Hepatocyte (in vitro differentiated cells): Measurements from ENCODE around the gene MTF1. TPM values are rescaled to one million over a fixed set of nuclear protein-coding genes. Genes with fewer than 3 reads are reported as not detected.

Experiments used
- DNase-seq: peaks from one replicate; pipeline ENCODE4 v3.0.0-alpha.2; 2016; ENCODE audit warnings: low spot score
- H2AFZ ChIP-seq: fragments of 200-600 bp; sonication (generic); 2 replicates; pipeline ENCODE4 v1.6.0; 2016; ENCODE audit warnings: antibody characterized with exemption, mild to moderate bottlenecking
- H3K27ac ChIP-seq: fragments of 200-600 bp; sonication (generic); 2 replicates; pipeline ENCODE4 v1.5.1; 2016; ENCODE audit warnings: mild to moderate bottlenecking
- H3K27me3 ChIP-seq: fragments of 200-600 bp; sonication (generic); 2 replicates; pipeline ENCODE4 v1.6.1; 2016
- H3K36me3 ChIP-seq: fragments of 200-600 bp; sonication (generic); replicated peaks from 2 replicates; pipeline ENCODE4 v1.5.1; 2016; ENCODE audit warnings: low read depth; ENCODE audit not compliant: insufficient read depth
- H3K4me1 ChIP-seq: fragments of 200-600 bp; sonication (generic); 2 replicates; pipeline ENCODE4 v1.5.1; 2016; ENCODE audit warnings: mild to moderate bottlenecking, moderate library complexity; ENCODE audit not compliant: insufficient read depth
- H3K4me2 ChIP-seq: fragments of 200-600 bp; sonication (generic); 2 replicates; pipeline ENCODE4 v1.6.0; 2016
- H3K4me3 ChIP-seq: fragments of 200-600 bp; sonication (generic); 2 replicates; pipeline ENCODE4 v1.5.1; 2016; ENCODE audit warnings: mild to moderate bottlenecking
- H3K79me2 ChIP-seq: fragments of 200-600 bp; sonication (generic); 2 replicates; pipeline ENCODE4 v1.6.0; 2017; ENCODE audit warnings: mild to moderate bottlenecking
- H3K9me2 ChIP-seq: fragments of 200-600 bp; sonication (generic); replicated peaks from 2 replicates; pipeline ENCODE4 v1.6.0; 2017; ENCODE audit warnings: mild to moderate bottlenecking; ENCODE audit not compliant: insufficient read depth
- H3K9me3 ChIP-seq: fragments of 200-600 bp; sonication (generic); 2 replicates; pipeline ENCODE4 v1.5.1; 2016; ENCODE audit warnings: low read depth, mild to moderate bottlenecking
- H4K20me1 ChIP-seq: fragments of 200-600 bp; sonication (generic); 2 replicates; pipeline ENCODE4 v1.6.0; 2016; ENCODE audit warnings: mild to moderate bottlenecking; ENCODE audit not compliant: insufficient read depth, poor library complexity, severe bottlenecking
- EZH2 ChIP-seq: fragments of 200-600 bp; sonication (generic); IDR thresholded peaks from 2 replicates; pipeline ENCODE4 v1.6.1; 2016; ENCODE audit warnings: antibody characterized with exemption, mild to moderate bottlenecking, borderline replicate concordance
- EZH2phosphoT487 ChIP-seq: fragments of 200-600 bp; sonication (generic); IDR thresholded peaks from one replicate; pipeline ENCODE4 v1.6.1; 2018; ENCODE audit warnings: antibody characterized with exemption, mild to moderate bottlenecking, low read depth, moderate library complexity; ENCODE audit not compliant: unreplicated experiment, severe bottlenecking
- WGBS: methylation state at CpG from one replicate; pipeline ENCODE4 v1.1.6; 2016; ENCODE audit warnings: low lambda C conversion rate; ENCODE audit errors: missing lambda C conversion rate; 5-methylcytosine and 5-hydroxymethylcytosine counted together
- polyA plus RNA-seq: library from polyadenylated mRNA; unstranded; fragments of >200 nt; fragmentation: Nextera tagmentation; extraction: Ambion mirVana; gene quantifications from 2 replicates; pipeline ENCODE4 v1.2.1, GENCODE V29; 2016
- total RNA-seq: library from RNA; depleted of rRNA; stranded (reverse); fragments of >200 nt; gene quantifications from 2 replicates; pipeline ENCODE4 v1.2.3, GENCODE V29; 2014
- TF ChIP-seq, protein P1 (sequence below): fragments of 200-600 bp; sonication (generic); IDR thresholded peaks from 2 replicates; pipeline ENCODE4 v1.5.1; 2016; ENCODE audit warnings: antibody characterized with exemption, mild to moderate bottlenecking; ENCODE audit not compliant: poor library complexity

Gene MTF1
- total and polyA plus RNA-seq, 2 experiments from 2014 or later = 5.0 to 5.1 TPM

DNA sequence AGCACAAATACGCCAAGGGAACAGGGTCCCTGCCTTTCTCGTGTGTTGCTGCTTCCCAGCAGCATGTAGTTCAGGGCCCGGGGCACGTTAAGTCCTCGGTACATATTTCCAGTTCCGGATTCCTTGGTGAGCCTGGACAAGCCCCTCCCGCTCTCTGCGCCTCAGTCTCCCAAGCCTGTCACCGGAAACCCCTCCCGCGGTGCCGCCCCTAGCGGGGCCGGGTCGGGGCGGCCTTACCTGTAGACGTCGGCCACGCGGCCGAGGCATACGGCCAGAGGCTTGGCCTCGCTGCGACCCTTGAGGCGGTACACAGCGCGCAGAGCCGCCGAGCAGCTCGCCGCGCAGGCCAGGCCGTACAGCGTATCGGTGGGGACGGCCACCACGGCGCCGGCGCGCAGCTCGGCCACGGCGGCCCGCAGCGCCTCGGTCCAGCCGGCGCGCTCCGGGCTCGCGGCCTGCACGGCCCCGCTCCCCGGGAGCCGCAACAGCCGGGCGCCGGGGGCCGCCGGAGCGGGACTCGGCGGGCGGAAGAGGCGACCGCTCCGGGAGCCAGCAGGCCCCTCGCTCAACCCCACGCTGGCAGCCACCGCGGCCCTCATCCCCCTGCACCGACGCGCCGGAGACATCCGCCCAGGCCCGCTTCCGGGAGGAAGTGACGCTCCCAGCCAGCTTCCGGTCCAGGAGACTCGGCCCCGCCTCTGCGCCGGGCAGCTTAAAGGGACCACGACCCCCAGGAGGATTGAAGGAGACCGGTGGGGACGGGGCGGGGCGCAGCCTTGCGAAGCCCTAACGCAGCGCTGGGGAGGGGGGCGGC, 51.6 kb downstream of the MTF1 start, which contains the start of the genes C1orf122 and YRDC:
Gene C1orf122 (plus strand): TSS at position 236 of the 814 bp plus-strand sequence. CDS start 615 bp downstream, outside the sequence.
Gene YRDC (minus strand): TSS at position 654 of the 814 bp plus-strand sequence. CDS start 28 bp downstream, at position 626.
- Histone ChIP-seq H3K9me3 (no peaks in the 10 kb centered on the region), H3K27me3 (no peaks in the 10 kb centered on the region), H3K9me2 (no peaks in the 10 kb centered on the region), H3K36me3 (no peaks in the 10 kb centered on the region), H3K4me1 (peaks cover 15% of the 10 kb centered on the region), H4K20me1 (peaks cover 17% of the 10 kb centered on the region), H3K27ac (peak within 1 kb of the TSS; percentile 96), H3K4me3 (peak within 1 kb of the TSS; percentile 54), H3K79me2 (peaks cover 32% of the 10 kb centered on the region), H3K4me2 (peak within 1 kb of the TSS; percentile 97), H2AFZ (peak within 1 kb of the TSS; percentile 41)
- under 1% methylated on average over 69 of the region's 95 CpGs for WGBS
- peak; percentile 97 for DNase-seq
- no peak for TF ChIP-seq EZH2phosphoT487
- TF ChIP-seq, protein P1, sequence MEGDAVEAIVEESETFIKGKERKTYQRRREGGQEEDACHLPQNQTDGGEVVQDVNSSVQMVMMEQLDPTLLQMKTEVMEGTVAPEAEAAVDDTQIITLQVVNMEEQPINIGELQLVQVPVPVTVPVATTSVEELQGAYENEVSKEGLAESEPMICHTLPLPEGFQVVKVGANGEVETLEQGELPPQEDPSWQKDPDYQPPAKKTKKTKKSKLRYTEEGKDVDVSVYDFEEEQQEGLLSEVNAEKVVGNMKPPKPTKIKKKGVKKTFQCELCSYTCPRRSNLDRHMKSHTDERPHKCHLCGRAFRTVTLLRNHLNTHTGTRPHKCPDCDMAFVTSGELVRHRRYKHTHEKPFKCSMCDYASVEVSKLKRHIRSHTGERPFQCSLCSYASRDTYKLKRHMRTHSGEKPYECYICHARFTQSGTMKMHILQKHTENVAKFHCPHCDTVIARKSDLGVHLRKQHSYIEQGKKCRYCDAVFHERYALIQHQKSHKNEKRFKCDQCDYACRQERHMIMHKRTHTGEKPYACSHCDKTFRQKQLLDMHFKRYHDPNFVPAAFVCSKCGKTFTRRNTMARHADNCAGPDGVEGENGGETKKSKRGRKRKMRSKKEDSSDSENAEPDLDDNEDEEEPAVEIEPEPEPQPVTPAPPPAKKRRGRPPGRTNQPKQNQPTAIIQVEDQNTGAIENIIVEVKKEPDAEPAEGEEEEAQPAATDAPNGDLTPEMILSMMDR = no peak
- TF ChIP-seq EZH2 = no peak

- Histone ChIP-seq H3K27me3 (no peaks in the 10 kb centered on the region), H3K4me1 (peaks cover 15% of the 10 kb centered on the region), H3K36me3 (no peaks in the 10 kb centered on the region), H3K79me2 (peaks cover 32% of the 10 kb centered on the region), H3K27ac (peak overlapping the region; percentile 96), H3K4me2 (peak overlapping the region; percentile 86), H3K9me3 (no peaks in the 10 kb centered on the region), H2AFZ (no peak overlapping the region), H4K20me1 (peaks cover 17% of the 10 kb centered on the region), H3K9me2 (no peaks in the 10 kb centered on the region), H3K4me3 (peak overlapping the region; percentile 54)
- no peak for TF ChIP-seq EZH2
- TF ChIP-seq EZH2phosphoT487 = no peak
- TF ChIP-seq, protein P1 = no peak
- DNase-seq = peak; percentile 20
- 19% methylated on average over 9 of the region's 9 CpGs for WGBS
These were observed 52.2 kb downstream of the MTF1 start for GRCh38 chr1:37807220-37807554.

DNA sequence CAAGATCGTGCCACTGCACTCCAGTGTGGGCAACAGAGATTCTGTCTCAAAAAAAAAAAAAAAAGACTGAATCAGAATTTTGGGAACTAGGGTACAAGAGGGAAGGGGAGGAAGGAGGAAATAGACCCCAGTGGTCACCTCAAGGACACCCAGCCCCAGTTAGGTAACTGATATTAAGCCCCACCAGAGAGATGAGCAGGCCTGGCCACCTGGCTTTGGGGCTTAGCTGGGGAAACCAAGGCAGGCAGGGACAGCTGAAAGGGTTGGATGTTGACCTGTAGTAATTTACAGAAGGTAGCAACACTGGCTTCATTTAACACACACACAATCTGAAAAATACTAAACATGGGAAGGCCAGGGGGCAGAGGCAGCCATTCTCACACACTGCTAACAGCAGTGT, 57.0 kb downstream of the MTF1 start:
- H3K4me3 ChIP-seq = no peak overlapping the region
- 100% methylated on average over 1 of the region's 1 CpG for WGBS

More for the DNA sequence above, 57.0 kb downstream of the MTF1 start:
- no peaks in the 10 kb centered on the region for H3K9me2 ChIP-seq
- H4K20me1 ChIP-seq = peaks cover 17% of the 10 kb centered on the region
- H3K27me3 ChIP-seq = no peaks in the 10 kb centered on the region
- no peaks in the 10 kb centered on the region for H3K36me3 ChIP-seq
- H3K4me2 ChIP-seq = no peak overlapping the region
- no peak for DNase-seq
- H3K27ac ChIP-seq = no peak overlapping the region
- H3K79me2 ChIP-seq = peaks cover 16% of the 10 kb centered on the region
- TF ChIP-seq EZH2phosphoT487 (no peak), EZH2 (no peak)
- TF ChIP-seq, protein P1 = no peak
- H2AFZ ChIP-seq = no peak overlapping the region
- H3K9me3 ChIP-seq = no peaks in the 10 kb centered on the region
- H3K4me1 ChIP-seq = peaks cover 7% of the 10 kb centered on the region
